SU-DHL-6 (cell line): ENCODE data around the gene SMC6.

Experiments used
- CTCF ChIP-seq: fragments of 200-600 bp; sonication (generic); IDR thresholded peaks from one replicate; pipeline ENCODE4 v1.5.1; 2017; ENCODE audit warnings: antibody characterized with exemption, mild to moderate bottlenecking, low read length, moderate library complexity; ENCODE audit not compliant: insufficient read depth, poor library complexity, severe bottlenecking
- EZH2phosphoT487 ChIP-seq: fragments of 200-600 bp; sonication (generic), shearing (Covaris generic); conservative IDR thresholded peaks from 2 replicates; pipeline ENCODE4 v1.6.1; 2018; ENCODE audit warnings: mild to moderate bottlenecking, antibody characterized with exemption, low read length, moderate library complexity, mixed read lengths

GRCh38 chr2:17793803-17794354, 40.3 kb upstream of the SMC6 start:
- TF ChIP-seq CTCF: no peak
- TF ChIP-seq EZH2phosphoT487: no peak
